H9 (cell line): ENCODE measurements around the gene RNF17. TPM values are rescaled to one million over a fixed set of nuclear protein-coding genes. Genes with fewer than 3 reads are reported as not detected.

Source experiments
- DNase-seq: peaks from one replicate; pipeline ENCODE4 v3.0.0-alpha.2; 2017
- H2AFZ ChIP-seq: one replicate; pipeline ENCODE4 v1.6.1; 2013; ENCODE audit warnings: mild to moderate bottlenecking, low read length, control low read depth, moderate library complexity
- H2AK5ac ChIP-seq: 2 replicates; pipeline ENCODE4 v1.6.1; 2013; ENCODE audit warnings: low read length, control low read depth, mixed read lengths; ENCODE audit not compliant: insufficient read length
- H2BK120ac ChIP-seq: one replicate; pipeline ENCODE4 v1.6.1; 2013; ENCODE audit warnings: low read depth, mild to moderate bottlenecking, low read length, control low read depth, inconsistent platforms; ENCODE audit not compliant: poor library complexity, severe bottlenecking
- H2BK12ac ChIP-seq: 2 replicates; pipeline ENCODE4 v1.6.1; 2013; ENCODE audit warnings: low read length, control low read depth, mixed read lengths, low read depth; ENCODE audit not compliant: insufficient read length
- H2BK15ac ChIP-seq: 2 replicates; pipeline ENCODE4 v1.6.1; 2013; ENCODE audit warnings: low read depth, low read length, control low read depth
- H2BK20ac ChIP-seq: one replicate; pipeline ENCODE4 v1.6.1; 2013; ENCODE audit warnings: low read depth, mild to moderate bottlenecking, low read length, control low read depth, inconsistent platforms; ENCODE audit not compliant: poor library complexity, severe bottlenecking
- H2BK5ac ChIP-seq: 2 replicates; pipeline ENCODE4 v1.6.1; 2013; ENCODE audit warnings: low read length, control low read depth, mixed read lengths; ENCODE audit not compliant: insufficient read length
- H3K14ac ChIP-seq: 2 replicates; pipeline ENCODE4 v1.6.1; 2013; ENCODE audit warnings: low read length, control low read depth; ENCODE audit not compliant: insufficient read depth
- H3K18ac ChIP-seq: 2 replicates; pipeline ENCODE4 v1.6.1; 2013; ENCODE audit warnings: low read depth, mild to moderate bottlenecking, mixed read lengths, low read length, control low read depth; ENCODE audit not compliant: insufficient read length
- H3K23ac ChIP-seq: 2 replicates; pipeline ENCODE4 v1.6.1; 2013; ENCODE audit warnings: low read length, control low read depth, mixed read lengths, low read depth; ENCODE audit not compliant: insufficient read length
- H3K23me2 ChIP-seq: 2 replicates; pipeline ENCODE4 v1.6.1; 2013; ENCODE audit warnings: low read depth, mild to moderate bottlenecking, mixed read lengths, low read length, control low read depth; ENCODE audit not compliant: insufficient read length, poor library complexity, severe bottlenecking
- H3K27ac ChIP-seq: 2 replicates; pipeline ENCODE4 v1.5.1; 2013; ENCODE audit warnings: low read length, control low read depth, mixed read lengths, low read depth; ENCODE audit not compliant: insufficient read length
- H3K27me3 ChIP-seq: 2 replicates; pipeline ENCODE4 v1.6.1; 2013; ENCODE audit warnings: low read length, control low read depth, inconsistent platforms; ENCODE audit not compliant: insufficient read depth
- H3K4ac ChIP-seq: 2 replicates; pipeline ENCODE4 v1.6.1; 2013; ENCODE audit warnings: low read depth, mild to moderate bottlenecking, control low read depth, inconsistent platforms, low read length, moderate library complexity
- H3K4me1 ChIP-seq: 2 replicates; pipeline ENCODE4 v1.6.1; 2013; ENCODE audit warnings: low read length, control low read depth, inconsistent platforms; ENCODE audit not compliant: insufficient read depth
- H3K4me2 ChIP-seq: 2 replicates; pipeline ENCODE4 v1.6.1; 2013; ENCODE audit warnings: low read length, control low read depth, mixed read lengths; ENCODE audit not compliant: insufficient read length, insufficient read depth
- H3K56ac ChIP-seq: 2 replicates; pipeline ENCODE4 v1.6.1; 2013; ENCODE audit warnings: low read depth, mild to moderate bottlenecking, mixed read lengths, low read length, control low read depth; ENCODE audit not compliant: insufficient read length
- H3K79me1 ChIP-seq: 2 replicates; pipeline ENCODE4 v1.6.1; 2013; ENCODE audit warnings: low read depth, mild to moderate bottlenecking, moderate library complexity, low read length, control low read depth, inconsistent platforms; ENCODE audit not compliant: insufficient read depth, poor library complexity, severe bottlenecking
- H3K79me2 ChIP-seq: 2 replicates; pipeline ENCODE4 v1.6.1; 2013; ENCODE audit warnings: low read length, control low read depth, inconsistent platforms; ENCODE audit not compliant: insufficient read depth
- H3K9ac ChIP-seq: 2 replicates; pipeline ENCODE4 v1.6.1; 2013; ENCODE audit warnings: low read length, control low read depth, mixed read lengths; ENCODE audit not compliant: insufficient read length; ENCODE audit errors: extremely low read depth
- H3K9me3 ChIP-seq: one replicate; pipeline ENCODE4 v1.6.1; 2013; ENCODE audit warnings: low read depth, low read length, inconsistent platforms; ENCODE audit not compliant: control insufficient read depth
- H3T11ph ChIP-seq: one replicate; pipeline ENCODE4 v1.6.1; 2013; ENCODE audit warnings: mild to moderate bottlenecking, low read length, control low read depth, inconsistent platforms
- H4K20me1 ChIP-seq: one replicate; pipeline ENCODE4 v1.6.1; 2013; ENCODE audit not compliant: control insufficient read depth, insufficient read length, insufficient read depth
- H4K5ac ChIP-seq: 2 replicates; pipeline ENCODE4 v1.6.1; 2013; ENCODE audit warnings: low read depth, mild to moderate bottlenecking, mixed read lengths, low read length, control low read depth; ENCODE audit not compliant: insufficient read length
- H4K8ac ChIP-seq: replicated peaks from 2 replicates; pipeline ENCODE4 v1.6.1; 2013; ENCODE audit warnings: low read length, control low read depth, mixed read lengths, low read depth; ENCODE audit not compliant: insufficient read length
- H4K91ac ChIP-seq: 2 replicates; pipeline ENCODE4 v1.6.1; 2013; ENCODE audit warnings: low read depth, mild to moderate bottlenecking, moderate library complexity, mixed read lengths, low read length, control low read depth; ENCODE audit not compliant: insufficient read length
- H3K27ac Mint-ChIP-seq, 3 experiments: 2 replicates in 2 of 3; 3 replicates in 1 of 3; pipeline ENCODE4 v1.8.0; 2020 to 2021; ENCODE audit warnings: mixed read lengths in 3 of 3, mild to moderate bottlenecking in 1 of 3, moderate library complexity in 1 of 3
- H3K27me3 Mint-ChIP-seq: 2 replicates; pipeline ENCODE4 v1.8.0; 2021; ENCODE audit warnings: low read depth, mild to moderate bottlenecking, moderate library complexity, mixed read lengths
- H3K36me3 Mint-ChIP-seq, 3 experiments: 2 replicates in 2 of 3; 3 replicates in 1 of 3; pipeline ENCODE4 v1.8.0; 2020 to 2021; ENCODE audit warnings: low read depth in 3 of 3, mixed read lengths in 3 of 3; ENCODE audit not compliant: insufficient read depth in 1 of 3
- H3K4me1 Mint-ChIP-seq, 2 experiments: 2 replicates each; pipeline ENCODE4 v1.8.0; 2020; ENCODE audit warnings: mixed read lengths in 2 of 2
- H3K4me3 Mint-ChIP-seq, 2 experiments: 2 replicates in 1 of 2; 3 replicates in 1 of 2; pipeline ENCODE4 v1.8.0; 2020 to 2021; ENCODE audit warnings: mild to moderate bottlenecking in 2 of 2, mixed read lengths in 2 of 2, moderate library complexity in 1 of 2
- H3K9me3 Mint-ChIP-seq, 2 experiments: 2 replicates in 1 of 2; 3 replicates in 1 of 2; pipeline ENCODE4 v1.8.0; 2020; ENCODE audit warnings: mild to moderate bottlenecking in 2 of 2, mixed read lengths in 2 of 2, moderate library complexity in 1 of 2
- CTCF ChIP-seq: fragments of 200-600 bp; sonication (generic); conservative IDR thresholded peaks from 3 replicates; pipeline ENCODE4 v1.8.0; 2021; ENCODE audit warnings: antibody characterized with exemption, mild to moderate bottlenecking
- WGBS: extraction: QIAGEN DNeasy Blood & Tissue Kit; methylation state at CpG from one replicate; pipeline ENCODE4 v1.1.7; 2013; ENCODE audit warnings: missing lambda C conversion rate, low lambda C conversion rate, mixed read lengths; ENCODE audit not compliant: insufficient read length; ENCODE audit errors: extremely low coverage; 5-methylcytosine and 5-hydroxymethylcytosine counted together
- total RNA-seq: library from RNA; stranded (reverse); gene quantifications from 2 replicates; pipeline ENCODE4 v1.2.1, GENCODE V29; 2021

RNF17 gene
- total RNA-seq, 1 experiment from 2014 or later, result not detected

- Histone ChIP-seq H3K14ac (no peak overlapping the region), H3K9ac (no peak overlapping the region), H3T11ph (no peak overlapping the region), H3K18ac (no peak overlapping the region), H4K5ac (no peak overlapping the region), H2BK120ac (no peak overlapping the region), H3K23me2 (no peaks in the 10 kb centered on the region), H3K23ac (no peak overlapping the region), H2AK5ac (no peak overlapping the region), H2BK20ac (no peak overlapping the region), H2BK5ac (no peak overlapping the region), H4K8ac (no peak overlapping the region), H3K79me2 (no peaks in the 10 kb centered on the region), H4K91ac (no peak overlapping the region), H2BK12ac (no peak overlapping the region), H4K20me1 (no peaks in the 10 kb centered on the region), H2AFZ (no peak overlapping the region), H3K4me2 (no peak overlapping the region), H3K4ac (no peak overlapping the region), H3K79me1 (no peaks in the 10 kb centered on the region), H3K27ac (no peak overlapping the region), H3K9me3 (no peaks in the 10 kb centered on the region), H3K56ac (no peak overlapping the region), H2BK15ac (no peak overlapping the region), H3K27me3 (no peaks in the 10 kb centered on the region), H3K4me1 (no peaks in the 10 kb centered on the region)
- Mint-ChIP-seq H3K27me3 (no peaks in the 10 kb centered on the region), H3K27ac (no peak overlapping the region), H3K4me3 (no peak overlapping the region), H3K4me1 (no peaks in the 10 kb centered on the region), H3K36me3 (no peaks in the 10 kb centered on the region), H3K9me3 (no peaks in the 10 kb centered on the region)
- DNase-seq, result no peak
- no CpG with 5 or more reads among the region's 1 CpG for WGBS
- TF ChIP-seq CTCF, result no peak
Observed at GRCh38 chr13:24851546-24851945, 87.6 kb downstream of the RNF17 start.
